Activated CD8-positive, alpha-beta memory T cell treated with anti-CD3 and anti-CD28 coated beads, Interleukin-2, amount 10 ng/mL, durations not matched to agents 7 days and 5 days (primary cell): Measurements from ENCODE around the gene THBS4. TPM values are rescaled to one million over a fixed set of nuclear protein-coding genes. Genes with fewer than 3 reads are reported as not detected.
A peak's percentile ranks its signal among the peaks of the same experiment; 100 is the strongest.
"Not testable (repeated sequence)": the region's sequence is repeated elsewhere in the genome, so short reads cannot be mapped to it uniquely, and the experiment has no call there.

Source experiments
- ATAC-seq: fragments of 150-1000 bp; cut with Tn5 transposase; one replicate; pipeline ENCODE4 v1.10.0; 2021; ENCODE audit warnings: moderate library complexity
- CTCF ChIA-PET: fragments of 350-600 bp; sonication (Branson Sonifier 250); formaldehyde crosslinking; loops from one replicate; lab custom pipeline; 2021; ENCODE audit warnings: antibody characterized with exemption; lab: Charles Lee
- DNase-seq: peaks from one replicate; pipeline ENCODE4 v3.0.0-alpha.2; 2020
- H3K27ac Mint-ChIP-seq: one replicate; pipeline ENCODE4 v1.8.0; 2021; ENCODE audit warnings: mild to moderate bottlenecking, mixed read lengths
- H3K27me3 Mint-ChIP-seq: one replicate; pipeline ENCODE4 v1.8.0; 2021; ENCODE audit warnings: mixed read lengths
- H3K36me3 Mint-ChIP-seq: one replicate; pipeline ENCODE4 v1.8.0; 2021; ENCODE audit warnings: mild to moderate bottlenecking, mixed read lengths
- H3K4me1 Mint-ChIP-seq: one replicate; pipeline ENCODE4 v1.8.0; 2021; ENCODE audit warnings: mixed read lengths
- H3K4me3 Mint-ChIP-seq: one replicate; pipeline ENCODE4 v1.8.0; 2021; ENCODE audit warnings: mild to moderate bottlenecking, moderate library complexity, mixed read lengths
- H3K9me3 Mint-ChIP-seq: one replicate; pipeline ENCODE4 v1.8.0; 2022; ENCODE audit warnings: low read depth, mixed read lengths
- total RNA-seq, 2 experiments: library from RNA; stranded (reverse); gene quantifications; one replicate each; pipeline ENCODE4 v1.2.3, GENCODE V29; 2021

Gene THBS4
- total RNA-seq, 2 experiments from 2014 or later = 3.4 to 3.6 TPM

DNA sequence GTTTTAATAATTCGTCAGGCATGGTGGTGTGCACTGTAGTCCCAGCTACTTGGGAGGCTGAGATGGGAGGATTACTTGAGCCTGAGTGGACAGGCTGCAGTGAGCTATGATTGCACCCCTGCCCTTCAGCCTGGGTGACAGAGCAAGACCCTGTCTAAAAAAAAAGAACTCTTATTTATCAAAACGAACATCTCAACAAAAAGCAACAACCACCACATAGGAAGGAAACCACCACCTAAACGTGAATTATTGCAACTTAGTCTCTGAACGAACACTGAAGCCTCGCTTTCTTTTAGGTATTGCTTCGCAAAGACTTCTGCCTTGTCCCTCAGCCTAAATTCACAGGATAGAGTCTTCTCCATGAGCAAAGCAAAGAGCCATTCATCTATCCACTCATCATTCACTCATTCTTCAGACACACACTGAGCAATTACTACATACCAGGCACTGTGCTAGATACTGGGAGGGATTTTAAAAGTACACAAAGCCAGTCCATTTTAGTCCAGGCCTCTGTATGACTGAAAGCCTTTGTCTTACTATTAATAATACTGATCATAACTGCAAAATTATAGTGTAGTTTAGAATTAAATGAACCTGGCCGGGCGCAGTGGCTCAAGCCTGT is 57.4 kb downstream of the THBS4 start:
- peak overlapping the region; percentile 64 for H3K27ac Mint-ChIP-seq
- peaks cover 14% of the 10 kb centered on the region for H3K4me1 Mint-ChIP-seq
- H3K27me3 Mint-ChIP-seq = no peaks in the 10 kb centered on the region
- ATAC-seq (no peak), DNase-seq (no peak)
- CTCF ChIA-PET = interaction anchor here (0.7 to 4.7 kb wide), 27 partner anchors 8 to 214 kb away, joined by 3 to 107 read pairs (median 5); partner anchors contain the start of gene SERINC5
- no peaks in the 10 kb centered on the region for H3K36me3 Mint-ChIP-seq
- H3K9me3 Mint-ChIP-seq = no peaks in the 10 kb centered on the region
- no peak overlapping the region for H3K4me3 Mint-ChIP-seq

DNA sequence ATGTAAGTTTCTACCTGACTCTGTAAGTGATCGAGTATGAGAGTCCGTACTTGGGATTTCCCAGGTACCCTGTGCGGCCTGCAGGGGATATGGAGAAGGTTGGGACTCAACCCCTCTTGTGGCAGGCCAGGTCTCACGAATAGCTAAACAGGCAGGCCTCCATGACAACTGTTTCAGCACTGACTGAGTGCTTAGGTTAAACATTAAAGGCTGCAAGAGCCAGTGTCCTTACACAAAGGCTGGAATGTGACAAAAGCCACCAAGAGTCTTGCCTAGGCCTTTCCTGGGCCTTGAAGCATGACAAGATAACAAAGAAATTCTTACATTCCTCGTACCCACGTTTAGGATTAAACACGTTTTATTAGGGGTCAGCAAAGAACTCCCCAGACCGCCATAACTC is 58.6 kb downstream of the THBS4 start:
- H3K4me1 Mint-ChIP-seq = peaks cover 14% of the 10 kb centered on the region
- ATAC-seq (no peak), DNase-seq (no peak)
- no peaks in the 10 kb centered on the region for H3K9me3 Mint-ChIP-seq
- H3K4me3 Mint-ChIP-seq = no peak overlapping the region
- no peak overlapping the region for H3K27ac Mint-ChIP-seq
- H3K36me3 Mint-ChIP-seq = no peaks in the 10 kb centered on the region
- no peaks in the 10 kb centered on the region for H3K27me3 Mint-ChIP-seq
- CTCF ChIA-PET = interaction anchor here (0.8 kb wide), 1 partner anchor 181 kb away, joined by 3 read pairs; no protein-coding TSS in a partner anchor

DNA sequence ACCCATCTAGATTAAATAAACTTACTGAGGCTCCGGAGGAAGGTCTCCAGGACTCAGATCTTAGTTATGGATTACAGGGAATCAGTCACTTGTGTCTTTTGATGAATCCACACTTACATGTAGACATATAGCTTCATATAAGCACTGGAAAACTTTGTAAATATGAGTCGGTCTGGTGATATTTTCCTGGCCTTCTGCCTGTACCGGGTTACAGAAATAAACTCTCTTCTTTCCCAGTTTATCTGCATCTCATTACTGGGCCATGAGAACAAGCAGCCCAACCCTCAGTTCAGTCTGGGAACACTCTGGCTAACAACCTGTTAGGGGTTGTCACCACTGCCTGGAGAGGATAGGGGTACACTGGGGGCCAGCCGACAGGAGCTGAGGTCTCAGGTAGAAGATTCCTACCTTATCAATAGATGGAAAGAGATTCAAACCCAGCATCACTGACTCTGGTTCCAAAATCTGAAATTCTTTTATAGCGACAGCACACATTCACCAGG is 59.1 kb downstream of the THBS4 start:
- CTCF ChIA-PET = interaction anchor here (0.8 to 1.8 kb wide), 2 partner anchors 181 to 214 kb away, joined by 3 to 7 read pairs; no protein-coding TSS in a partner anchor
- DNase-seq (no peak), ATAC-seq (no peak)
- H3K27me3 Mint-ChIP-seq = no peaks in the 10 kb centered on the region
- no peaks in the 10 kb centered on the region for H3K36me3 Mint-ChIP-seq
- peaks cover 14% of the 10 kb centered on the region for H3K4me1 Mint-ChIP-seq
- no peaks in the 10 kb centered on the region for H3K9me3 Mint-ChIP-seq
- no peak overlapping the region for H3K27ac Mint-ChIP-seq
- no peak overlapping the region for H3K4me3 Mint-ChIP-seq

DNA sequence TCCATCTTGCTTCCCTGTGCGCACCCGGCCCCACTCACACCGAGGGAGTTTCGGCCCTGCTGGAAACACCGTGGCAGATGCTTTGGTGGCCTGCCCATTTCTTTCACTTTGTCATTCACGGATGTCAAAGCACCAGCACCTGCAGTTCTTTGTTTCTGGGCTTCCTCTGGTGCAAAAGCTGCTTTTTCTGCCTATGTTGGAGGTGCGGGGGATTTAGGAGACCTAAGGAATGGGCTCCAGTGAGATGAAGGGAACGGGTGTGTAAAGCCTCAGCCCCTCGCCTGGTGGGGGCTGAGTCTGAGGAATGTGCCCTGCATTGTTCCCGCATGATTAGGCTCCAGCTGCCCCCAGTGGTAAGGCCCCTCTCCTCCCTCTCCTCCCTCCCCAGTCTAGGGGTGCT is 62.3 kb downstream of the THBS4 start:
- Mint-ChIP-seq H3K9me3 (no peaks in the 10 kb centered on the region), H3K36me3 (no peaks in the 10 kb centered on the region), H3K27ac (no peak overlapping the region), H3K4me1 (peaks cover 4% of the 10 kb centered on the region), H3K4me3 (no peak overlapping the region), H3K27me3 (no peaks in the 10 kb centered on the region)
- ATAC-seq (no peak), DNase-seq (no peak)
- CTCF ChIA-PET = interaction anchor here (1.0 to 1.2 kb wide), 2 partner anchors 12 to 140 kb away, joined by 3 read pairs; no protein-coding TSS in a partner anchor

DNA sequence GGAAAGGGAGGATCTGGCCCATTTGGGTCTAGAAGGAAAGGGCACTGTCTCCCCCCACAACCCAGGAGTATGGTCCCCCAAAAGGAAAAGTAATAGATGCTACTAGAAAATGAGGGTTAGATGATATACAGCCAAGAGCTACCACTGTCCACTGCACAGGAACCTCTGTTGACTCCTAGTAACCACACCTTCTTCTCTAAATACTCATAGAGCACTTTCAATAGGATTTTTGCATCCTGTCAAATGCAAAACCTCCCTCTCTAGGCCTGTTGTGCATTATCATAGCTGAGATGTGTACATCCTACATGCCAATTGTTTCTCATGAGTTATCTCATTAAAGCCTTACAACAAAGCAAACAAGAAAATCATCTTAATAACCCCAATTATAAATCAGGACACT is 66.8 kb downstream of the THBS4 start:
- DNase-seq (no peak), ATAC-seq (no peak)
- Mint-ChIP-seq H3K9me3 (no peaks in the 10 kb centered on the region), H3K36me3 (no peaks in the 10 kb centered on the region), H3K4me3 (no peak overlapping the region), H3K4me1 (no peaks in the 10 kb centered on the region), H3K27me3 (no peaks in the 10 kb centered on the region), H3K27ac (no peak overlapping the region)
- CTCF ChIA-PET = interaction anchor here (1.2 to 2.1 kb wide), 3 partner anchors 10 to 144 kb away, joined by 3 to 5 read pairs (median 4); no protein-coding TSS in a partner anchor

DNA sequence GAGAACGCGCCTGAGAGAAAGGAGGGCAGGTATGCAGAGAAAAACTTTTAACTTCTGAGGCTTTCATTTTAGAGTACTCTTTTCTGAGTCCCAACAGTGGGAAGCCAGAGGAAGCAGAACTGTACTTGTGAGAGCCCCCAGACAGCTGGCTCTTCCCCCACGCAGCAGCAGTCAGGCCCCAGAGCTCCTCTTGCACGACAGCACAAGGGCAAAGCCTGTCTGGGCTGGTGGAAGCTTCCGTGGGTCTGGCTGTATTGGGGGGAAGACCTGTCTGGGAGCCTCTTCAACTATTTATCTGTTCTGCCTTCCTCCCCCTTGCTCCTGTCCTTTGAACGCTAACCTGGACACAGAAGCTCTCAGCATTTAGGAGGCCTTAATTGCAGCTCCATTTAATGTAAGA is 68.2 kb downstream of the THBS4 start:
- Mint-ChIP-seq H3K27me3 (no peaks in the 10 kb centered on the region), H3K27ac (no peak overlapping the region), H3K4me1 (no peaks in the 10 kb centered on the region), H3K4me3 (no peak overlapping the region), H3K36me3 (no peaks in the 10 kb centered on the region), H3K9me3 (peaks cover 2% of the 10 kb centered on the region)
- CTCF ChIA-PET = interaction anchor here (0.6 to 2.1 kb wide), 2 partner anchors 11 to 20 kb away, joined by 3 to 5 read pairs; no protein-coding TSS in a partner anchor
- ATAC-seq = no peak
- no peak for DNase-seq

DNA sequence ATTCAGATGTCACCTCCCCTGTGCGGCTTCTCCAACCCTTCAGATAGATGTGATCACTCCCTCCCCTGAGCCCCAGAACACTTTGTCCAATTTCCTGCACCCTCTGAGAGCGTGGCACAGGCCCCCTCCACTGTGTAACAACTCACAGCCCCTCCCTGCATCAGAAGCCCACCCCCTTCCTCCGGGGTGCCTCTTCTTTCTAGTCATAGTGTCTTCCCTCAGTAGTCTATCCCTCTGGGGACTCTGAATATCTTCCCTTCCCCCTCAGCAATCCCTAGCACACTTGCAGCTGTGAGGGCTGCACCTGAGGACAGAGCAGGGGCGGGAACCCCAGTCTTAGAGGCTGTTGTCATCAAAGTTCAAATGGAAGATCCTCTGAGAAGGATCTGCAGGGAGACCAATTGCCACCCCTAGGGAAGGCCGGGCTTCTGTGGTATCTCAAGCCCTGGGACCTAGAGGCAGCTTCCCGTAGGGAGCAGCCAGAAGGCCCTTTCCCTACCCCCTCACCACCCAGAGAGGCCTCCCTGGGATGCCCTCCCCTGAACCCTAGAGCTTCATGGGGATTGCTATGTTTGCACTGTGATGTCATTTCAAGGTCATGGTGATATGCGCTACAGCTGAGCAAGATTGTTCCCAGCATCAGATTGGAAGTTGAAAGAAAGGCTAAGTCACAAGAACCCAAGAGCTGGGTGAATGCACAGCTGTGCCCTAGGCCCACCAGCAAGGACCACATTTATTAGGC is 70.7 kb downstream of the THBS4 start:
- no peaks in the 10 kb centered on the region for H3K4me1 Mint-ChIP-seq
- no peak for ATAC-seq
- H3K27ac Mint-ChIP-seq = no peak overlapping the region

DNA sequence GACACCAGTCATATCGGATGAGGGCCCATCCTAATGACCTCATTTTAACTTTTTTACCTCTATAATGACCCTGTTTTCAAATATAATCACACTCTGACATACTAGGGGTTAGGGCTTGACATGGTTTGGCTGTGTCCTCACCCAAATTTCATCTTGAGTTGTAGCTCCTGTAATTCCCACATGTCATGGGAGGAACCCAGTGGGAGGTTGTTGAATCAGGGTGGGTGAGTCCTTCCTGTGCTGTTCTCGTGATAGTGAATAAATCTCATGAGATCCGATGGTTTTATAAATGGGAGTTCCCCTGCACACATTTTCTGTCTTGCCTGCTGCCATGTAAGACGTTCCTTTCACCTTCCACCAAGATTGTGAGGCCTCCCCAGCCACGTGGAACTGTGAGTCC is 71.8 kb downstream of the THBS4 start:
- Mint-ChIP-seq H3K9me3 (peaks cover 2% of the 10 kb centered on the region), H3K27me3 (no peaks in the 10 kb centered on the region), H3K4me3 (no peak overlapping the region), H3K36me3 (no peaks in the 10 kb centered on the region), H3K27ac (no peak overlapping the region), H3K4me1 (no peaks in the 10 kb centered on the region)
- DNase-seq (no peak), ATAC-seq (no peak)
- CTCF ChIA-PET = interaction anchor here (1.3 kb wide), 1 partner anchor 13 kb away, joined by 4 read pairs; no protein-coding TSS in a partner anchor

More for the DNA sequence above, 70.7 kb downstream of the THBS4 start:
- Mint-ChIP-seq H3K27me3 (no peaks in the 10 kb centered on the region), H3K9me3 (peaks cover 2% of the 10 kb centered on the region), H3K36me3 (no peaks in the 10 kb centered on the region), H3K4me3 (no peak overlapping the region)
- DNase-seq = no peak
- CTCF ChIA-PET = interaction anchor here (0.7 to 1.3 kb wide), 3 partner anchors 14 to 22 kb away, joined by 3 to 4 read pairs (median 4); no protein-coding TSS in a partner anchor

DNA sequence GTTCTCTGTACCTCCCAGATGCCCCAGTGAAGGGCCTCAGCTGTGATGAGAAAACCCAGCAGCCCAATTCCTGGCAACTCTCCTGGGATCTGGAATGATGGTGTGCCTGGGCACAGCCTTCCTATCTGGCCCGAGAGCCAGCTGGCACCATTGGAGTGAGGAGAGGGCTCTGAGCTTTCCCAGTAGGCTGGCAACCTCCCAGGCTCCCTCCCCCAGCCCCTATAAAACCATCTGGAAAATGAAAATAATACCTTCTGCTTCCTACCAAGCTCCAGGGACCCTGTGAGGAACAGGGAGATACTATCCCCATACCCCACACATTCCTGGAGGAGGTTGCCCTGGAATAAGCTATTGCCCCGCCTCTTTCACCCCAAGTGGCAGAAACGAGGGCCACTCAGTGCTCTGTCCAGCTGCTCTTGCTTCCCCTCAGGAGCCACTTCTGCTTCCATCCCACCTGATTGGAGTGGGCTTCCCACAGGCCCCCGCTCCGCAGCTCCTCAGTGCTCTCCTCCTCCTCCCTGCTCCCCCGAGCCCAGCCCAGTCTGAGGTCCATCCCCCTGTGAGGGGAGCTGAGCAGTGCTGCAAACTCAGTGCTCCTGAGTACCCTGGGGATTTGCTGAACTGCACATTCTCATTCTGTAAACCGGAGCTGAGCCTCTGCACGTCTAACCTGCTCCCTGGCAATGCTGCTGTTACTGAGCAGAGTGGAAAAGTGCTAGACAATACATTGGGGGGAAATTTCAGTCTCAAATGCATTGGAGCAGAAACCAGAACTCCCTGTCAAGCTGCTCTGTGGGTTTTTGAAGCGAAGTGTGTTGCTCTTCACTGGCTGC is 74.7 kb downstream of the THBS4 start:
- H3K4me3 Mint-ChIP-seq = no peak overlapping the region
- H3K27me3 Mint-ChIP-seq = no peaks in the 10 kb centered on the region
- CTCF ChIA-PET = interaction anchor here (0.6 to 1.6 kb wide), 4 partner anchors 12 to 821 kb away, joined by 3 to 5 read pairs (median 3); no protein-coding TSS in a partner anchor
- no peak overlapping the region for H3K27ac Mint-ChIP-seq
- ATAC-seq (no peak), DNase-seq (no peak)
- H3K36me3 Mint-ChIP-seq = peaks cover 11% of the 10 kb centered on the region
- peaks cover 8% of the 10 kb centered on the region for H3K9me3 Mint-ChIP-seq
- no peaks in the 10 kb centered on the region for H3K4me1 Mint-ChIP-seq

DNA sequence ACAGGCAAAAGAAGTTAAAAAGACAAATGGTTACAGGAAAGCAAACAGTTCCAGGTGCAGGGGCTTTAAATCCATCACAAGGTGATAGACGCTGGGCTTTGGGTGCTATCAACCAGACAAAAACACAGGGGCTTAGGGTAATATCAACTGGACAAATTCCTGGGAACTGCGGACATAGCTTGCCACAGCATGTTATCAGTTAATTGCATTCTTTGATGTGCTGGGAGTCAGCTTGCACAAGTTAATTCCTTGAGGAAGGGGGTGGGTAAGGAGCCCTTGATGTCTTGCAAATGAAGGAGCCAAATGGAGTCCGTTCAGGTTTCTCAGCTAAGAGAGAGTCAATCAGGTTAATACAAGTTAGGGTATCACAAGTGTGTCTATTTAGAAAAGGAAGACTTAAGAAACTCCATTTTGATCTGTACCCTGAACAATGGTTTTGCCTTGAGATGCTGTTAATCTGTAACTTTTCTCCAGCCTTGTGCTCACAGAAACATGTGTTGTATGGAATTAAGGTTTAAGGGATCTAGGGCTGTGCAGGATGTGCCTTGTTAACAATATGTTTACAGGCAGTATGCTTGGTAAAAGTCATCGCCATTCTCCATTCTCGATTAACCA is 76.3 kb downstream of the THBS4 start:
- H3K27ac Mint-ChIP-seq, H3K27me3 Mint-ChIP-seq, CTCF ChIA-PET, H3K4me3 Mint-ChIP-seq, H3K4me1 Mint-ChIP-seq, H3K9me3 Mint-ChIP-seq, ATAC-seq, DNase-seq: not testable (repeated sequence)
- H3K36me3 Mint-ChIP-seq = peaks cover 12% of the 10 kb centered on the region

DNA sequence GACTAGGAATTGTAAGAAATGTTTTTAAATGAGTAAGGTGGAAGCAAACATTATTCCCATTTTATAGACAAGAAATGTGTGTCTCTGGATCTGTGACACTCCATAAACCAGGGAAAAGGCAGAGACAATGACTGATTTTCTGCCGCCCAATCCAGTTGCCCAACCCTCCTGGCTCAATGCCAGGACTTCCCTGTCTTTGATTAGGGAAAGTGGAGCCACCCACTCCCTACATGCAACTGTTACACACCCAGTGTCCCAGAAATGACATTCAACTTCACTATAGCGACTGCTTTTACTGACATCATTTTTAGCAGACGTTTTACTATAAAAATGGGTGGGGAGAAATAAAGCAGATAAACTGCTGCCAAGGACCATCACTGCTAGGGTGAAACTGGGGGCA is 79.7 kb downstream of the THBS4 start:
- Mint-ChIP-seq H3K27ac (no peak overlapping the region), H3K4me1 (peaks cover 14% of the 10 kb centered on the region), H3K4me3 (no peak overlapping the region), H3K36me3 (peaks cover 27% of the 10 kb centered on the region), H3K27me3 (no peaks in the 10 kb centered on the region), H3K9me3 (peaks cover 5% of the 10 kb centered on the region)
- CTCF ChIA-PET = interaction anchor here (1.9 kb wide), 1 partner anchor 23 kb away, joined by 6 read pairs; no protein-coding TSS in a partner anchor
- ATAC-seq = no peak
- DNase-seq = no peak

DNA sequence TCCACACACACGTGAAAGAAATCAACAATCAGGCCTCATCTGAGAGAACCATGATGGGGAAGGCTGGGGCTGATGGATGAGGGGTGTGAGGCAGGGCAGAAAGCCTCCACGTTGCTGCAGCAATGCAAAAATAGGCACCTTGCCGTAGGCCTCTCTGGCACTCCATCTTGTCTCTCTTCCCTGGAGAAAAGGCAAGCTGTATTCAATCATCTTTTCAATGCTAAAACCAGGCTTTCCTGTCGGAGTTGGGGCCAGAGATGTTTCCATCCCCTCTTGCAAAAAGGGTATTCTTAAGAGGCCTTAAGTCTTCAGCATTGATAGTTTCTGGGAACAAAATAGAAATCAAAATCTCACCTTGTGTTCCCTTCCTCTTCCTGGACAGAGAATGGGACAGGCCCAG is 80.9 kb downstream of the THBS4 start:
- Mint-ChIP-seq H3K36me3 (peaks cover 30% of the 10 kb centered on the region), H3K4me1 (peaks cover 14% of the 10 kb centered on the region), H3K4me3 (no peak overlapping the region), H3K27ac (no peak overlapping the region), H3K9me3 (peaks cover 5% of the 10 kb centered on the region), H3K27me3 (no peaks in the 10 kb centered on the region)
- CTCF ChIA-PET = interaction anchor here (1.1 kb wide), 1 partner anchor 20 kb away, joined by 3 read pairs; no protein-coding TSS in a partner anchor
- DNase-seq (no peak), ATAC-seq (no peak)
